ENCODE results near the gene AGGF1. TPM values are rescaled to one million over a fixed set of nuclear protein-coding genes. Genes with fewer than 3 reads are reported as not detected.

Gene AGGF1
- total RNA-seq, 4 donors from 2014 or later, result 30.6 to 69.6 (median 50.1) TPM

DNA sequence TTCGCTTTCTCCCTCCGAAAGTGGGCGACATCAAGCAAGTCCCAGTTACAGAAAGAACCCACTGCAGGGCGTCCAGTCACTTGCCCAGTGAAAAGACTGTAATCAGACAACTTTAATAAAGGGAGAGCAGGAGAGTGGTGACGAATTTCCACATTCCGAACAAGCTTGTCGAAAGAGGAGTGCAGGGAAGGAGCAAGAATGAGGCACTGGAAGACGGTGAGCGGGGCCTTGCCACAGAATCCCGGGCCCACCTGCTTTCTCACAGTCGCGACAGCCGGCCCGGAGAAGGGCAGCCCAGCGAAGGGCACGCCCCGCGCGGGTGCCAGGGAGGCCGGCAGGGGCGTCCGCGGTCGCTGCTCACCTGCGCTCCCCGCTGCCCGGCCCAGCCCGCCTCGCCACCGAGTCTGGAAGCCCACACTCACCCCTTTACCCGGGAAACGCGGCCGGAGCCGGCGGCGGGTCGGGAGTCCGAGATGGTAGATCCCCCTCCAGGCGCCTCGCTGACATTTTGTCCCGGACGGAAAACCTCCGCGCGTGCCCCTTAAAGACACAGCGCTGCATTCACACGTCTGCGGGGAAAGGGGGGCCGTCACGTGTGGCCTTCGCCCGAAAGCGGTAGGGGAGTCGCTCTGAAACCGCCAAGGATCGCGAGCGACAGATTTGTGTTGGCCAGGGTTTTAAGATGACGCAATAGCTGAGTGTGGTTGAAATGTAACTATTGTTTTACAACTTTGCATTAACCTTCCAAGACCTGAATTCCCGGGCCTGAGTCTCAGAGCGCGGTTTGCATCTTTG lies 56.7 kb downstream of the AGGF1 start, which contains the start of gene ZBED3:
TSS of gene ZBED3 (minus strand) at position 597 of the 795 bp plus-strand sequence. CDS start 9,407 bp downstream, outside the sequence.
- peak within 1 kb of the TSS; percentile 72 to 84 (median 81) for H3K4me3 ChIP-seq
- peak; percentile 83 for DNase-seq
- H3K4me1 ChIP-seq, result peaks cover 8 to 21% (median 15%) of the 10 kb centered on the region in 4 donors
- intact Hi-C loops (cut with DNase I; ENCODE audit: low total_unique reads), result no loop called here
- H3K36me3 ChIP-seq, result no peaks in the 10 kb centered on the region
- TF ChIP-seq POLR2A (IDR thresholded peaks at IDR 0.05), result peak; percentile 39
- peak; percentile 43 to 59 (median 55) for TF ChIP-seq POLR2AphosphoS5 (IDR thresholded peaks at IDR 0.05)
- TF ChIP-seq EP300 (IDR thresholded peaks at IDR 0.05; ENCODE audit: low read depth), result no peak
- TF ChIP-seq CTCF (IDR thresholded peaks at IDR 0.05), result peak in 2 of 5 experiments; percentile 28 to 38
- H3K27me3 ChIP-seq, result no peaks in the 10 kb centered on the region
- in situ Hi-C loops (cut with MboI; ENCODE audit: low pct_ligation_motif_present in 1 of 4, low pct_unique_long_range_greater_than_20kb in 1 of 4, low sequenced_read_pairs in 3 of 4), result no loop called here
- WGBS, 2 donors (ENCODE audit: low coverage in 1 of 2), result 0% methylated on average over 5 to 62 of the region's 63 CpGs
- peak within 1 kb of the TSS; percentile 88 to 96 (median 93) for H3K27ac ChIP-seq
- no peaks in the 10 kb centered on the region for H3K9me3 ChIP-seq

- TF ChIP-seq CTCF (IDR thresholded peaks at IDR 0.05) (no peak), POLR2A (IDR thresholded peaks at IDR 0.05) (no peak), POLR2AphosphoS5 (IDR thresholded peaks at IDR 0.05) (no peak), EP300 (IDR thresholded peaks at IDR 0.05; ENCODE audit: low read depth) (no peak)
- peak; percentile 21 for DNase-seq
- in situ Hi-C loops (cut with MboI; ENCODE audit: low pct_ligation_motif_present in 1 of 4, low pct_unique_long_range_greater_than_20kb in 1 of 4, low sequenced_read_pairs in 3 of 4) (no loop called here), intact Hi-C loops (cut with DNase I; ENCODE audit: low total_unique reads) (no loop called here)
- no peaks in the 10 kb centered on the region for H3K27me3 ChIP-seq
- peak overlapping the region; percentile 88 to 96 (median 93) for H3K27ac ChIP-seq
- H3K36me3 ChIP-seq, result no peaks in the 10 kb centered on the region
- no peaks in the 10 kb centered on the region for H3K9me3 ChIP-seq
- 15% methylated on average over 16 of the region's 16 CpGs; no CpG with 5 or more reads in 1 of the 2 donors for WGBS, 2 donors (ENCODE audit: low coverage in 1 of 2)
- H3K4me1 ChIP-seq, result peaks cover 8 to 21% (median 15%) of the 10 kb centered on the region in 4 donors
- peak overlapping the region; percentile 72 to 84 (median 81) for H3K4me3 ChIP-seq
Observed at GRCh38 chr5:77087484-77088261, 57.5 kb downstream of the AGGF1 start.

DNA sequence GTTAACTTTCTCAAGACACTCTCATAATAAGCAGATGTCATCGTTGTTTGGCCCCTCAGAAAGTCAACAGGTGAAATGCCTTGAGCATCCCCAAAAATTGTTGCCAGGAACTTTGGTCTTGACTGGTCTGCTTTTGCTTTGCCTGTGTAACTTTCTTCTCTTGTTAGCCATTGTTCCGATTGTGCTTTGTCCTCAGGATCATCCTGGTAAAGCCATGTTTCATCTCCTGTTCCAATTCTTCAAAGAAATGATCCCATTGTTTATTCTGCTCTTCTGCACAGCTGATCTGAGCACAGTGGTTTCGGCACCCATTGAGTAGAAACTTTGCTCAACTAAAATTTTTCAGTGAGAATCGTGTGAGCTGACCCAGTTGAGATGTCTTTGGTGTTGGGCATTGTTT lies 65.0 kb downstream of the AGGF1 start:
- H3K27me3 ChIP-seq, result no peaks in the 10 kb centered on the region
- H3K4me3 ChIP-seq, result no peak overlapping the region
- DNase-seq, result no peak
- no peaks in the 10 kb centered on the region for H3K36me3 ChIP-seq
- intact Hi-C loops (cut with DNase I; ENCODE audit: low total_unique reads), result no loop called here
- WGBS, 2 donors (ENCODE audit: low coverage in 1 of 2), result 69 to 92% methylated on average over 2 to 4 of the region's 4 CpGs
- in situ Hi-C loops (cut with MboI; ENCODE audit: low pct_ligation_motif_present in 1 of 4, low pct_unique_long_range_greater_than_20kb in 1 of 4, low sequenced_read_pairs in 3 of 4), result no loop called here
- TF ChIP-seq EP300 (IDR thresholded peaks at IDR 0.05; ENCODE audit: low read depth) (no peak), CTCF (IDR thresholded peaks at IDR 0.05) (no peak), POLR2A (IDR thresholded peaks at IDR 0.05) (no peak), POLR2AphosphoS5 (IDR thresholded peaks at IDR 0.05) (no peak)
- H3K4me1 ChIP-seq, result no peaks in the 10 kb centered on the region
- H3K27ac ChIP-seq, result no peak overlapping the region
- H3K9me3 ChIP-seq, result no peaks in the 10 kb centered on the region

GRCh38 chr5:77101298-77101697 lies 71.1 kb downstream of the AGGF1 start:
- no peaks in the 10 kb centered on the region for H3K27me3 ChIP-seq
- no peak overlapping the region for H3K4me3 ChIP-seq
- no peak overlapping the region for H3K27ac ChIP-seq
- H3K36me3 ChIP-seq, result no peaks in the 10 kb centered on the region
- in situ Hi-C loops (cut with MboI; ENCODE audit: low pct_ligation_motif_present in 1 of 4, low pct_unique_long_range_greater_than_20kb in 1 of 4, low sequenced_read_pairs in 3 of 4) (no loop called here), intact Hi-C loops (cut with DNase I; ENCODE audit: low total_unique reads) (no loop called here)
- 85% methylated on average over 4 of the region's 4 CpGs; no CpG with 5 or more reads in 1 of the 2 donors for WGBS, 2 donors (ENCODE audit: low coverage in 1 of 2)
- DNase-seq, result no peak
- H3K4me1 ChIP-seq, result no peaks in the 10 kb centered on the region
- TF ChIP-seq EP300 (IDR thresholded peaks at IDR 0.05; ENCODE audit: low read depth) (no peak), POLR2A (IDR thresholded peaks at IDR 0.05) (no peak), CTCF (IDR thresholded peaks at IDR 0.05) (no peak), POLR2AphosphoS5 (IDR thresholded peaks at IDR 0.05) (no peak)
- no peaks in the 10 kb centered on the region for H3K9me3 ChIP-seq

All from transverse colon (tissue), 4 donors.